HFFc6 (cell line): Measurements from ENCODE around the gene CORIN. TPM values are rescaled to one million over a fixed set of nuclear protein-coding genes. Genes with fewer than 3 reads are reported as not detected.
A peak's percentile ranks its signal among the peaks of the same experiment; 100 is the strongest.

Source experiments
- DNase-seq: peaks from one replicate; pipeline ENCODE4 v3.0.0-alpha.2; 2018
- H3K27ac Mint-ChIP-seq: 2 replicates; pipeline ENCODE4 v1.8.0; 2020; ENCODE audit warnings: mild to moderate bottlenecking, mixed read lengths
- H3K27me3 Mint-ChIP-seq: 2 replicates; pipeline ENCODE4 v1.8.0; 2021; ENCODE audit warnings: mild to moderate bottlenecking, moderate library complexity, mixed read lengths; ENCODE audit not compliant: insufficient read depth
- H3K36me3 Mint-ChIP-seq: 2 replicates; pipeline ENCODE4 v1.8.0; 2021; ENCODE audit warnings: low read depth, mixed read lengths
- H3K4me1 Mint-ChIP-seq: 2 replicates; pipeline ENCODE4 v1.8.0; 2020; ENCODE audit warnings: low read depth, mixed read lengths
- H3K4me3 Mint-ChIP-seq: 2 replicates; pipeline ENCODE4 v1.8.0; 2020; ENCODE audit warnings: mild to moderate bottlenecking, moderate library complexity, mixed read lengths
- H3K9me3 Mint-ChIP-seq: 2 replicates; pipeline ENCODE4 v1.8.0; 2020; ENCODE audit warnings: mild to moderate bottlenecking, mixed read lengths
- total RNA-seq, 6 experiments: library from RNA; stranded (reverse); fragmentation: NEBNext Ultra II Directional; extraction: Animal tissue kit (Norgen Biotek cat#: 25700); gene quantifications; 2 replicates in 1 of 6; 3 replicates in 5 of 6; pipeline ENCODE4 v1.2.3, GENCODE V29; 2021
- TF ChIP-seq, protein P1 (sequence below): fragments of 200-600 bp; sonication (generic); IDR thresholded peaks from 2 replicates; pipeline ENCODE4 v1.5.0; 2021; ENCODE audit warnings: antibody characterized with exemption, mild to moderate bottlenecking

Gene CORIN
- total RNA-seq, 6 experiments from 2014 or later = 0.07 to 1.0 (median 0.31) TPM

- DNase-seq = no peak
- Mint-ChIP-seq H3K4me1 (peaks cover 12% of the 10 kb centered on the region; the same call in 1 of the 2 replicates), H3K4me3 (no peak overlapping the region), H3K27ac (no peak overlapping the region), H3K27me3 (no peaks in the 10 kb centered on the region), H3K36me3 (peaks cover 9% of the 10 kb centered on the region; the same call in 1 of the 2 replicates), H3K9me3 (no peaks in the 10 kb centered on the region)
- TF ChIP-seq, protein P1, sequence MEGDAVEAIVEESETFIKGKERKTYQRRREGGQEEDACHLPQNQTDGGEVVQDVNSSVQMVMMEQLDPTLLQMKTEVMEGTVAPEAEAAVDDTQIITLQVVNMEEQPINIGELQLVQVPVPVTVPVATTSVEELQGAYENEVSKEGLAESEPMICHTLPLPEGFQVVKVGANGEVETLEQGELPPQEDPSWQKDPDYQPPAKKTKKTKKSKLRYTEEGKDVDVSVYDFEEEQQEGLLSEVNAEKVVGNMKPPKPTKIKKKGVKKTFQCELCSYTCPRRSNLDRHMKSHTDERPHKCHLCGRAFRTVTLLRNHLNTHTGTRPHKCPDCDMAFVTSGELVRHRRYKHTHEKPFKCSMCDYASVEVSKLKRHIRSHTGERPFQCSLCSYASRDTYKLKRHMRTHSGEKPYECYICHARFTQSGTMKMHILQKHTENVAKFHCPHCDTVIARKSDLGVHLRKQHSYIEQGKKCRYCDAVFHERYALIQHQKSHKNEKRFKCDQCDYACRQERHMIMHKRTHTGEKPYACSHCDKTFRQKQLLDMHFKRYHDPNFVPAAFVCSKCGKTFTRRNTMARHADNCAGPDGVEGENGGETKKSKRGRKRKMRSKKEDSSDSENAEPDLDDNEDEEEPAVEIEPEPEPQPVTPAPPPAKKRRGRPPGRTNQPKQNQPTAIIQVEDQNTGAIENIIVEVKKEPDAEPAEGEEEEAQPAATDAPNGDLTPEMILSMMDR = no peak
Observed at GRCh38 chr4:47597696-47598095, 240.2 kb downstream of the CORIN start.

DNA sequence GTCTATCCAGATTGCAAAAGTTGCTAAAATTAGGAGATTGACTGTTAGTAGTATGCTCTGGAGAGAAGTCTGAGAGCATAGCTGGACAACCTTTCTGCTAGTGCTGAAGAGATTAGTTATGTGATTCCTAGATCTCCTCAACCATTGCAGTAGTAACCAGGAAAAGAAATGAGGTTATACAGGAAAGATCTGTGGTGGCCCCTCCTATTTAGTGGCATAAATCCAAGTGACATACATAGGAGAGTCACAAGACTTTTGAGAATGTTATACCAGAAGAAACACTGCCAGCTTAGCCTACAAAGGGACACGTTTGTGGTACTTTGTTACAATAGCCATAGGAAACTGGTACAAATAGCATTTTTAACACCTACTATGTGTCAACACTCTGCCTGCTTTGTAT lies 247.5 kb downstream of the CORIN start:
- no peaks in the 10 kb centered on the region for H3K4me1 Mint-ChIP-seq
- no peak for DNase-seq
- H3K9me3 Mint-ChIP-seq = peaks cover 8% of the 10 kb centered on the region
- peaks cover 2% of the 10 kb centered on the region; the same call in 1 of the 2 replicates for H3K27me3 Mint-ChIP-seq
- no peak overlapping the region for H3K4me3 Mint-ChIP-seq
- H3K36me3 Mint-ChIP-seq = peaks cover 61% of the 10 kb centered on the region
- TF ChIP-seq, protein P1 = no peak
- no peak overlapping the region for H3K27ac Mint-ChIP-seq

DNA sequence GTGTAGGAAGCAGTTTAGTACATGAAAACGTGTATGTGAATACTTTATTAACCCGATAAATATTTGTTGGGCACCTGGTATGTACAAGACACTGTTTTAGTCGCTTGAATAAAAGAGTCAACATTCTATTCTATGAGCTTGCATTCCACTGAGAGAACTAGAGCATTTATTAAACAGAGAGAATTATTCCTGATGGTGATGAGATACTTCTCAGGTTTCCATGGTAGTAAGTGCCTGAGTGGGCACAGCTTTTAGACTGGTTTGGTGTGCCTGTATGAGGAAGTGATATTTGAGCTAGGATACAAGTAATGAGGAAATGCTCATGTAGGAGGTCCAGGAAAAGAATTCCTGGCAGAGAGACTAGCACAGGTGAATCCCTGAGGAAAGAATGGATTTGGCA lies 258.6 kb downstream of the CORIN start:
- Mint-ChIP-seq H3K4me1 (peaks cover 11% of the 10 kb centered on the region), H3K4me3 (no peak overlapping the region), H3K9me3 (no peaks in the 10 kb centered on the region), H3K36me3 (peaks cover 55% of the 10 kb centered on the region), H3K27me3 (no peaks in the 10 kb centered on the region), H3K27ac (no peak overlapping the region)
- TF ChIP-seq, protein P1 = no peak
- no peak for DNase-seq

DNA sequence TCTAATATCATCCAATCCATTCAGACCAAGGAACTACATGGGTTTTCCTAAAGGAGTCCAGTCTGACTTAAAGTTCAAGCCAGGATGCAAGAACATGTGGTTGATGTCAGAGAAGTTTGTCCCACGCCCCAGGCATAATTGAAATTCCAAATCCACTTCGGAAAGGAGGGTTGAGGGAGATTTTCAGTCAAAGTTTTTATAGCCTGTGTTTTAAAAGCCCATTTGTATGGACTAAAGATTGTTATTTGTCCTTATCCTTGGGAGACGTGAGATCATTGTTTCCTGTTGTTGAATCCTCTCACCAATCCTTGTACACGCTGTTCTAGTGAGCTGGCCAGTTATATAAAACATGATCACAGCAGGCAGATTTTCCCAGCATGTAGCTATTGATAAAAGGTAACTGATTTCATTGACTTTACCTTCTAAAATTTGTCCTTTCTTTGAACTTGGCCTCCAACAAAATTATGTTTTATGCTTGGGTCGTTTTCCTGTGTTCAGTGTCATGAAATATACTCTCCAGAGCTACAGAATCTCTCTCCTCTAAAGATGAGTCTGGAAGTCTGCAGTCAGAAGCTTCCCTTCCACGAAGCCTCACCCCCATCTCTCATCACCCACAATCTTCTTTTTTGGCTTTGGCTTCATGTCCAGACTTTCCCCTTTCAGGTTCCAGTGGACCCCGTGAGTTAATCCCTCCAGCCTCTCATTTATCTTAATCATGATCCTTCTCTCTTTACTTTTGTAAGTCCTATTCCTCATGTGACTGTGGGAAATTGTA lies 259.9 kb downstream of the CORIN start:
- H3K27ac Mint-ChIP-seq = peak overlapping the region; percentile 2
- peak; percentile 2 for DNase-seq
- H3K36me3 Mint-ChIP-seq = peaks cover 56% of the 10 kb centered on the region
- no peaks in the 10 kb centered on the region for H3K9me3 Mint-ChIP-seq
- H3K4me1 Mint-ChIP-seq = peaks cover 11% of the 10 kb centered on the region
- TF ChIP-seq, protein P1 = no peak
- H3K4me3 Mint-ChIP-seq = no peak overlapping the region
- H3K27me3 Mint-ChIP-seq = no peaks in the 10 kb centered on the region

DNA sequence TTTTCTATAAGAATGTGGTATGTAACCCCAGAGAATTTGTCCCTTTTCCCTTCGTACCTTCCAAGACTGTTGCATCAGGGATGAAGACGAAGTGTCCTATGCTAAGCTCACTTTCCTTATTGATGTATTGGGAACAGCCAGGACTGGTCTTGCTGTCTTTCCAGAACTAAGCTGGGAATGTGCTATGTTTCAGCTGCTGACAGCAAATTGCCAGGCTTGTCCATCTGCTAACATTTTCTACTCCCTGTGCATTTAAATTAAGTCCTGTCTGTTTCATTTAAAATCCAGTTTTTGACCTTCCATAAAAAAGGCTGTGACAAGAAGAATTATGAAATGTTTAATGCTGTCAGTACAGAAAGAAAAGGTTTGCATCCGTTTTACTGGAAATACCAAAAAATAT lies 264.9 kb downstream of the CORIN start:
- TF ChIP-seq, protein P1 = no peak
- peaks cover 16% of the 10 kb centered on the region for H3K4me1 Mint-ChIP-seq
- no peaks in the 10 kb centered on the region; the same call in 1 of the 2 replicates for H3K27me3 Mint-ChIP-seq
- peaks cover 54% of the 10 kb centered on the region for H3K36me3 Mint-ChIP-seq
- H3K9me3 Mint-ChIP-seq = no peaks in the 10 kb centered on the region
- DNase-seq = no peak
- H3K4me3 Mint-ChIP-seq = no peak overlapping the region
- no peak overlapping the region for H3K27ac Mint-ChIP-seq
